ENCODE results near the gene C16orf74. TPM values are rescaled to one million over a fixed set of nuclear protein-coding genes. Genes with fewer than 3 reads are reported as not detected.

The C16orf74 gene
- total RNA-seq, 2 experiments from 2014 or later = 2.1 to 2.9 TPM

DNA sequence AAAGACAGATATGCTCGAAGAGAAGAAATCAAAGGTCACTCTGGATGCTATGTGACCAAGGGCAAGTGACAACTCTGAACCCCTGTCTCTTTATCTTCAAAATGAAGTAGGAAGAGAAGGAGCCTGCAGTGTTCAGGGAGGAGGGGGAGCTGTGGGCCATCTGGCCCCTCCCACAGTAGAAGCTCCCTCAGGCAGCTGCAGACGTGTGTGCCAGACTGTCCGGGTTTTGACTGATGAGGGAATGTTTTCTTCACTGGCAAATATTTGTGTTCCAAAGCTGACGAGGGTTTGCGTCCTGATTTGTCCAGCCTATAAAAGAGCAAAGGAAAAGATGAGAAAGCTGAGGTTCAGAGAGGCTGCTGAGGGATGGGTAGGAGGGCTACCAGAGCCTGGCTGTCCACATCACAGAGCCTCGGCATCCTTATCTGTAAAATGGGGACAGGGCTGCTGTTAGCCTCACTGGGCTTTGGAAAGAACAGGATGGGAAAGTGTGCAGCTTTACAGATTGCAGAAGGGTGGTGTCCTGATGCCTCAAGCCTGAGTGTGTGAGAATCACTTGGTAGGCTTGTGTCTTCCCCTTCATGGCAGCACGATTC lies 60.3 kb downstream of the C16orf74 start:
- Histone ChIP-seq H3K4me3 (ENCODE audit: low read length) (no peak overlapping the region), H3K4me1 (ENCODE audit: insufficient read depth, low read length) (peaks cover 24% of the 10 kb centered on the region), H3K27me3 (ENCODE audit: control insufficient read depth in 1 of 2, insufficient read depth in 2 of 2, low read length in 2 of 2) (peaks cover 3 to 9% of the 10 kb centered on the region in 2 experiments), H3K36me3 (ENCODE audit: insufficient read depth, low read length) (no peaks in the 10 kb centered on the region), H3K27ac (ENCODE audit: low read depth in 1 of 2, low read length in 2 of 2) (no peak overlapping the region), H3K9me3 (ENCODE audit: control insufficient read depth in 1 of 2, insufficient read depth in 1 of 2, low read length in 2 of 2) (peaks cover 0 to 9% of the 10 kb centered on the region in 2 experiments)
- no peaks in the 10 kb centered on the region for H3K9me3 Mint-ChIP-seq
- H3K27me3 Mint-ChIP-seq = peaks cover 6% of the 10 kb centered on the region
- no peak overlapping the region for H3K27ac Mint-ChIP-seq
- no peaks in the 10 kb centered on the region for H3K36me3 Mint-ChIP-seq (ENCODE audit: low read depth)
- intact Hi-C loops (cut with DNase I, micrococcal nuclease) = no loop called here
- no peak overlapping the region for H3K4me3 Mint-ChIP-seq
- DNase-seq (no peak), ATAC-seq (ENCODE audit: poor library complexity) (no peak)
- TF ChIP-seq, protein P1, sequence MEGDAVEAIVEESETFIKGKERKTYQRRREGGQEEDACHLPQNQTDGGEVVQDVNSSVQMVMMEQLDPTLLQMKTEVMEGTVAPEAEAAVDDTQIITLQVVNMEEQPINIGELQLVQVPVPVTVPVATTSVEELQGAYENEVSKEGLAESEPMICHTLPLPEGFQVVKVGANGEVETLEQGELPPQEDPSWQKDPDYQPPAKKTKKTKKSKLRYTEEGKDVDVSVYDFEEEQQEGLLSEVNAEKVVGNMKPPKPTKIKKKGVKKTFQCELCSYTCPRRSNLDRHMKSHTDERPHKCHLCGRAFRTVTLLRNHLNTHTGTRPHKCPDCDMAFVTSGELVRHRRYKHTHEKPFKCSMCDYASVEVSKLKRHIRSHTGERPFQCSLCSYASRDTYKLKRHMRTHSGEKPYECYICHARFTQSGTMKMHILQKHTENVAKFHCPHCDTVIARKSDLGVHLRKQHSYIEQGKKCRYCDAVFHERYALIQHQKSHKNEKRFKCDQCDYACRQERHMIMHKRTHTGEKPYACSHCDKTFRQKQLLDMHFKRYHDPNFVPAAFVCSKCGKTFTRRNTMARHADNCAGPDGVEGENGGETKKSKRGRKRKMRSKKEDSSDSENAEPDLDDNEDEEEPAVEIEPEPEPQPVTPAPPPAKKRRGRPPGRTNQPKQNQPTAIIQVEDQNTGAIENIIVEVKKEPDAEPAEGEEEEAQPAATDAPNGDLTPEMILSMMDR (IDR thresholded peaks at IDR 0.05) = no peak
- CTCF ChIA-PET = interaction anchor here (1.7 kb wide), 1 partner anchor 75 kb away, joined by 6 read pairs; no protein-coding TSS in a partner anchor
- POLR2A ChIA-PET = no interaction called here
- H3K4me1 Mint-ChIP-seq (ENCODE audit: low read depth) = no peaks in the 10 kb centered on the region

DNA sequence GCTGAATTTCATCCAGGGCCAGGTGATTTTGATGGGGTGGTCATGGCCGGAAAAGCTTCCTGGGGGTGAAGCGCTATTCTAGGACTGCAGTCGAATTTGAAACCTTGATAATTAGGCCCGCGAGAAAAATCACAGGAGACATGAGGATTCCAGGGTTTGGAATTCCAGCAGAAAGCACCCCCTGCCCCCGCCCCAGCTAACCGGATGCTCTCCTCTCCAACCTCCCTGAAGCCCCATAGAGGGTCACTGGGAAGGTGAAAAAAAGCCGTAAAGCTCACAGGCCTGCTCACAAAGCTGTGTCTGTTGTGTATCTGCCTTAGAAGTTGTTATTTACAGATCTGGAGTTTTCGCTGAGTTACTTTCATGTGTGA lies 61.0 kb downstream of the C16orf74 start:
- H3K4me1 ChIP-seq (ENCODE audit: insufficient read depth, low read length) = peaks cover 26% of the 10 kb centered on the region
- POLR2A ChIA-PET = no interaction called here
- ATAC-seq (ENCODE audit: poor library complexity) (no peak), DNase-seq (no peak)
- H3K36me3 Mint-ChIP-seq (ENCODE audit: low read depth) = no peaks in the 10 kb centered on the region
- H3K4me3 ChIP-seq (ENCODE audit: low read length) = no peak overlapping the region
- CTCF ChIA-PET = interaction anchor here (1.7 kb wide), 1 partner anchor 74 kb away, joined by 6 read pairs; no protein-coding TSS in a partner anchor
- peaks cover 0 to 3% of the 10 kb centered on the region in 2 experiments for H3K27me3 ChIP-seq (ENCODE audit: control insufficient read depth in 1 of 2, insufficient read depth in 2 of 2, low read length in 2 of 2)
- H3K27ac Mint-ChIP-seq = no peak overlapping the region
- H3K4me3 Mint-ChIP-seq = no peak overlapping the region
- H3K27ac ChIP-seq (ENCODE audit: low read depth in 1 of 2, low read length in 2 of 2) = no peak overlapping the region
- H3K9me3 Mint-ChIP-seq = no peaks in the 10 kb centered on the region
- H3K36me3 ChIP-seq (ENCODE audit: insufficient read depth, low read length) = no peaks in the 10 kb centered on the region
- H3K27me3 Mint-ChIP-seq = peaks cover 6% of the 10 kb centered on the region
- H3K9me3 ChIP-seq (ENCODE audit: control insufficient read depth in 1 of 2, insufficient read depth in 1 of 2, low read length in 2 of 2) = peaks cover 0 to 9% of the 10 kb centered on the region in 2 experiments
- intact Hi-C loops (cut with DNase I, micrococcal nuclease) = loop anchor here in 1 of 2 experiments (5.0 kb wide), 2 partner anchors 112 to 862 kb away; no protein-coding TSS in a partner anchor
- TF ChIP-seq, protein P1 (IDR thresholded peaks at IDR 0.05) = no peak
- no peaks in the 10 kb centered on the region for H3K4me1 Mint-ChIP-seq (ENCODE audit: low read depth)

DNA sequence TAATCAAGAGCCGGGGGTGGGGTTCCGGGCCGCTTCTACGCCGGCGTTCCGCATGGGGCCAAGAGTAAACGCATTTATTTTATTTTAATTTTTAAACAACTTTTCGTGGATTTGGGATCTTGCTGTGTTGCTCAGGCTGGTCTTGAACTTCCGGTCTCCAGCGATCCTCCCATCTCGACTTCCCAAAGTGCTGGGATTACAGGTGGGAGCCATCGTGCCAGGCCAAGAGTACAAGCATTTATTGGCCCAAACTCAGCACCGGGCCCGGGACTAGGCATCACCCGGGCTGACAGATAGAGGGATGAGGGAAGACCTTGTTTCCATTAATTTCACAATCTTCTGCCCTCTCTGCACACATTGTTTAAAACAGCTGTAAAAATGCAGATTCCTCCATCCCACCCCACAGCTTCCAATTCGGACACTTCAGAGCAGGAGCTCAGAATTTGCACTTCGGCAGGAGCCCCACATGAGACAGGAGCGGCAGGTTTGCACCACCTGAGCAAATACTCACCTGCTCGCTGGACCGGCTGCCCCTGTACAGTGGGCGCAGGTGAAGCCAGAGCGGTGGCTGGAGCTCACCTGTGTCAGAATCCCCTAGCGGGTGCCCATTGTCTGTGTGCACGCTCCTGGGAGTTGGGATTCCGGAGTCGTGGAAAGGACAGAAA lies 61.5 kb downstream of the C16orf74 start:
- peaks cover 0 to 3% of the 10 kb centered on the region in 2 experiments for H3K27me3 ChIP-seq (ENCODE audit: control insufficient read depth in 1 of 2, insufficient read depth in 2 of 2, low read length in 2 of 2)
- peak in 1 of 14 experiments; percentile 7 for DNase-seq
- H3K4me3 ChIP-seq (ENCODE audit: low read length) = peak overlapping the region; percentile 48
- ChIA-PET POLR2A (no interaction called here), CTCF (interaction anchor here (1.7 kb wide), 1 partner anchor 74 kb away, joined by 6 read pairs; no protein-coding TSS in a partner anchor)
- Mint-ChIP-seq H3K9me3 (no peaks in the 10 kb centered on the region), H3K4me1 (ENCODE audit: low read depth) (no peaks in the 10 kb centered on the region), H3K4me3 (peak overlapping the region; percentile 60), H3K36me3 (ENCODE audit: low read depth) (no peaks in the 10 kb centered on the region), H3K27me3 (peaks cover 6% of the 10 kb centered on the region), H3K27ac (no peak overlapping the region)
- TF ChIP-seq, protein P1 (IDR thresholded peaks at IDR 0.05) = no peak
- H3K36me3 ChIP-seq (ENCODE audit: insufficient read depth, low read length) = no peaks in the 10 kb centered on the region
- intact Hi-C loops (cut with DNase I, micrococcal nuclease) = loop anchor here in 1 of 2 experiments (5.0 kb wide), 2 partner anchors 113 to 863 kb away; no protein-coding TSS in a partner anchor
- H3K27ac ChIP-seq (ENCODE audit: low read depth in 1 of 2, low read length in 2 of 2) = no peak overlapping the region
- peaks cover 0 to 9% of the 10 kb centered on the region in 2 experiments for H3K9me3 ChIP-seq (ENCODE audit: control insufficient read depth in 1 of 2, insufficient read depth in 1 of 2, low read length in 2 of 2)
- peaks cover 26% of the 10 kb centered on the region for H3K4me1 ChIP-seq (ENCODE audit: insufficient read depth, low read length)
- no peak for ATAC-seq (ENCODE audit: poor library complexity)
